Stomach (tissue), 4 donors: ENCODE measurements around the gene TTC3.

ENCODE experiments used
- CTCF ChIP-seq, 7 experiments: fragments of 450-650 bp in 4 of 7; fragments of 200-600 bp in 3 of 7; sonication (generic) in 3 of 7; IDR thresholded peaks; one replicate each; pipeline ENCODE4 v1.5.1; 2016 to 2019; ENCODE audit warnings: antibody characterized with exemption in 7 of 7, control low read depth in 2 of 7, mild to moderate bottlenecking in 1 of 7
- EP300 ChIP-seq: sonication (generic); formaldehyde crosslinking; IDR thresholded peaks from one replicate; pipeline ENCODE4 v1.6.1; 2017; ENCODE audit warnings: antibody characterized with exemption
- POLR2A ChIP-seq, 4 donors: fragments of 450-650 bp; IDR thresholded peaks; one replicate each; pipeline ENCODE4 v1.6.1; 2016; ENCODE audit warnings: antibody characterized with exemption in 4 of 4, control low read depth in 2 of 4, mild to moderate bottlenecking in 1 of 4, moderate library complexity in 1 of 4
- POLR2AphosphoS5 ChIP-seq, 3 donors: sonication (generic); formaldehyde crosslinking; IDR thresholded peaks; one replicate each; pipeline ENCODE4 v1.6.1; 2016; ENCODE audit warnings: antibody characterized with exemption in 3 of 3

- TF ChIP-seq CTCF (IDR thresholded peaks at IDR 0.05) (no peak), POLR2A (IDR thresholded peaks at IDR 0.05) (no peak), POLR2AphosphoS5 (IDR thresholded peaks at IDR 0.05) (no peak), EP300 (no peak)
These were observed 131.5 kb downstream of the TTC3 start for GRCh38 chr21:37204580-37204979.
